Right cardiac atrium (tissue), 5 donors: ENCODE results near the gene GDF3. TPM values are rescaled to one million over a fixed set of nuclear protein-coding genes. Genes with fewer than 3 reads are reported as not detected.

Experiments used
- polyA plus RNA-seq: library from polyadenylated mRNA; stranded (reverse); fragments of 200-250 nt; gene quantifications from one replicate; pipeline ENCODE4 v1.2.3, GENCODE V29; 2013
- total RNA-seq, 4 donors: library from RNA; stranded (reverse); fragmentation: NEBNext Ultra II Directional; extraction: Animal tissue kit (Norgen Biotek cat#: 25700); gene quantifications; one replicate each; pipeline ENCODE4 v1.2.1, GENCODE V29; 2021
- donor health status: healthy with polysubstance abuse.
- donor health status: DM: no; HTN: yes; CAD: no.
- donor health status: DM: no; HTN: no; CAD: no.
- donor health status: DM: no; HTN: yes; CAD: no; lungs with severe emphysema.
- donor health status: DM: yes; HTN: yes; CAD: no.

The GDF3 gene
- total and polyA plus RNA-seq, 5 donors = 0.26 to 0.32 TPM; not detected in 3

Other genes starting within 250 kb of the GDF3 start
- 100 to 1,000 TPM; 108 to 216 (median 155) TPM for gene CD163, start 192.0 kb downstream of the GDF3 start, total RNA-seq
- 33.3 TPM for gene CD163, start 192.0 kb downstream of the GDF3 start, polyA plus RNA-seq
- not detected for gene APOBEC1, start 29.9 kb downstream of the GDF3 start, total RNA-seq
- gene APOBEC1, start 29.9 kb downstream of the GDF3 start, polyA plus RNA-seq = not detected
- gene DPPA3, start 15.7 kb upstream of the GDF3 start, total RNA-seq = not detected
- gene DPPA3, start 15.7 kb upstream of the GDF3 start, polyA plus RNA-seq = not detected
- gene CLEC4C, start 51.6 kb upstream of the GDF3 start, total RNA-seq = not detected
- not detected for gene CLEC4C, start 51.6 kb upstream of the GDF3 start, polyA plus RNA-seq
- not detected for gene NANOGNB, start 69.4 kb upstream of the GDF3 start, total RNA-seq
- gene NANOGNB, start 69.4 kb upstream of the GDF3 start, polyA plus RNA-seq = not detected
- not detected for gene NANOG, start 93.6 kb upstream of the GDF3 start, total RNA-seq
- gene NANOG, start 93.6 kb upstream of the GDF3 start, polyA plus RNA-seq = not detected
- gene SLC2A14, start 177.1 kb upstream of the GDF3 start, total RNA-seq = 1 to 10 TPM in 1 of 4 donors, not detected in 3; 1.4 TPM
- gene SLC2A14, start 177.1 kb upstream of the GDF3 start, polyA plus RNA-seq = not detected
- gene SLC2A3, start 240.4 kb upstream of the GDF3 start, total RNA-seq = 10 to 100 TPM; 18.5 to 29.9 (median 25.1) TPM
- 13.6 TPM for gene SLC2A3, start 240.4 kb upstream of the GDF3 start, polyA plus RNA-seq